HepG2 (cell line): ENCODE measurements around the gene UBR3. TPM values are rescaled to one million over a fixed set of nuclear protein-coding genes. Genes with fewer than 3 reads are reported as not detected.

ENCODE experiments used
- ARNTL ChIP-seq: sonication (generic); formaldehyde crosslinking; IDR thresholded peaks from 2 replicates; pipeline ENCODE4 v1.4.0; 2020; ENCODE audit warnings: mild to moderate bottlenecking, missing genetic modification reagents
- BHLHE40 ChIP-seq: IDR thresholded peaks from 2 replicates; pipeline ENCODE4 v1.6.1; 2011; ENCODE audit warnings: low read length, improper control_type of control experiment
- BORCS8-MEF2B ChIP-seq: sonication (generic); formaldehyde crosslinking; IDR thresholded peaks from 2 replicates; pipeline ENCODE4 v1.8.0; 2022; ENCODE audit warnings: mild to moderate bottlenecking, missing genetic modification reagents
- EED ChIP-seq: sonication (generic); formaldehyde crosslinking; IDR thresholded peaks from 2 replicates; pipeline ENCODE4 v1.5.0; 2020; ENCODE audit warnings: mild to moderate bottlenecking, missing genetic modification reagents
- EP300 ChIP-seq, 3 experiments: sonication (generic) in 1 of 3; formaldehyde crosslinking in 1 of 3; IDR thresholded peaks; 2 replicates each; pipeline versions ENCODE4 v1.5.1 to v1.6.1; 2011 to 2020; ENCODE audit warnings: low read depth in 2 of 3, low read length in 2 of 3, borderline replicate concordance in 1 of 3, improper control_type of control experiment in 1 of 3, mild to moderate bottlenecking in 1 of 3, missing genetic modification reagents in 1 of 3, moderate library complexity in 1 of 3
- FOXA1 ChIP-seq, 2 experiments: fragments of 450-650 bp in 1 of 2; sonication (generic) in 1 of 2; formaldehyde crosslinking in 1 of 2; IDR thresholded peaks; 2 replicates each; pipeline versions ENCODE4 v1.4.0 to v1.6.1; 2016 to 2020; ENCODE audit warnings: missing genetic modification reagents in 1 of 2
- HMG20A ChIP-seq: IDR thresholded peaks from 2 replicates; pipeline ENCODE4 v1.6.1; 2016; ENCODE audit warnings: borderline replicate concordance
- HNRNPLL ChIP-seq: fragments of 200-400 bp; formaldehyde crosslinking; IDR thresholded peaks from 2 replicates; pipeline ENCODE4 v1.6.1; 2017; ENCODE audit warnings: mild to moderate bottlenecking, low read depth, low read length; ENCODE audit not compliant: poor library complexity, severe bottlenecking
- MAFF ChIP-seq: IDR thresholded peaks from 2 replicates; pipeline ENCODE4 v1.6.1; 2011; ENCODE audit warnings: low read depth, low read length, improper control_type of control experiment
- MTA1 ChIP-seq: sonication (generic); formaldehyde crosslinking; IDR thresholded peaks from 2 replicates; pipeline ENCODE4 v1.4.0; 2020; ENCODE audit warnings: missing genetic modification reagents, mild to moderate bottlenecking, borderline replicate concordance
- NFYB ChIP-seq: sonication (generic); formaldehyde crosslinking; IDR thresholded peaks from 2 replicates; pipeline ENCODE4 v1.4.0; 2020; ENCODE audit warnings: missing genetic modification reagents
- POLR2G ChIP-seq: fragments of 200-400 bp; formaldehyde crosslinking; IDR thresholded peaks from 2 replicates; pipeline ENCODE4 v1.6.1; 2018; ENCODE audit warnings: mild to moderate bottlenecking, low read depth, low read length, moderate library complexity
- RBM22 ChIP-seq: fragments of 200-400 bp; formaldehyde crosslinking; optimal IDR thresholded peaks from 2 replicates; pipeline ENCODE3; 2017; ENCODE audit warnings: mild to moderate bottlenecking, low read length, moderate library complexity
- STAG1 ChIP-seq: sonication (generic); formaldehyde crosslinking; IDR thresholded peaks from 2 replicates; pipeline ENCODE4 v1.4.0; 2020; ENCODE audit warnings: missing genetic modification reagents
- TMF1 ChIP-seq: sonication (generic); formaldehyde crosslinking; IDR thresholded peaks from 2 replicates; pipeline ENCODE4 v1.8.1; 2022; ENCODE audit warnings: low read depth, missing genetic modification reagents
- XRCC5 ChIP-seq: fragments of 200-400 bp; formaldehyde crosslinking; optimal IDR thresholded peaks from 2 replicates; pipeline ENCODE3; 2017; ENCODE audit warnings: mild to moderate bottlenecking, low read length
- ZC3H13 ChIP-seq: sonication (generic); formaldehyde crosslinking; IDR thresholded peaks from 2 replicates; pipeline ENCODE4 v1.8.1; 2023; ENCODE audit warnings: mild to moderate bottlenecking, missing genetic modification reagents, moderate library complexity
- ZFP82 ChIP-seq: sonication (generic); formaldehyde crosslinking; IDR thresholded peaks from 2 replicates; pipeline ENCODE4 v1.5.1; 2020; ENCODE audit warnings: mild to moderate bottlenecking, missing genetic modification reagents, borderline replicate concordance
- ZFP90 ChIP-seq: sonication (generic); formaldehyde crosslinking; IDR thresholded peaks from 2 replicates; pipeline ENCODE4 v1.8.0; 2022; ENCODE audit warnings: missing genetic modification reagents, mild to moderate bottlenecking, inconsistent platforms, borderline replicate concordance
- ZNF296 ChIP-seq: sonication (generic); formaldehyde crosslinking; conservative IDR thresholded peaks from 2 replicates; pipeline ENCODE4 v1.5.0; 2020; ENCODE audit warnings: mild to moderate bottlenecking, missing genetic modification reagents
- ZNF781 ChIP-seq: sonication (generic); formaldehyde crosslinking; IDR thresholded peaks from 2 replicates; pipeline ENCODE4 v1.5.1; 2020; ENCODE audit warnings: borderline replicate concordance, mild to moderate bottlenecking, missing genetic modification reagents; ENCODE audit errors: not compliant biosample characterization
- polyA plus RNA-seq, 8 experiments: library from polyadenylated mRNA; depleted of rRNA in 3 of 8; stranded (reverse) in 7 of 8; unstranded in 1 of 8; fragments of >200 nt; fragmentation: Illumina TruSeq in 4 of 8; extraction: Trizol in 4 of 8; gene quantifications; 2 replicates each; pipeline versions ENCODE4 v1.2.1 to v1.2.3, GENCODE V29; 2011 to 2016; ENCODE audit warnings: low read depth in 4 of 8, missing spikeins in 1 of 8, mixed read lengths in 1 of 8; ENCODE audit not compliant: insufficient read depth in 1 of 8
- total RNA-seq, 5 experiments: library from RNA; depleted of rRNA; stranded (reverse); fragments of >200 nt; fragmentation: Illumina TruSeq; extraction: Trizol; gene quantifications; 2 replicates each; pipeline ENCODE4 v1.2.3, GENCODE V29; 2016; ENCODE audit warnings: low read depth in 1 of 5
- TF ChIP-seq, protein P1 (sequence below): sonication (generic); formaldehyde crosslinking; IDR thresholded peaks from 2 replicates; pipeline ENCODE4 v1.4.0; 2020; ENCODE audit warnings: missing genetic modification reagents
- TF ChIP-seq, protein P2 (sequence below): IDR thresholded peaks from 2 replicates; pipeline ENCODE4 v1.6.1; 2016; ENCODE audit warnings: control low read depth
- TF ChIP-seq, protein P3 (sequence below): sonication (generic); formaldehyde crosslinking; conservative IDR thresholded peaks from 2 replicates; pipeline ENCODE4 v1.4.0; 2020; ENCODE audit warnings: missing genetic modification reagents

Gene UBR3
- total and polyA plus RNA-seq, 2 of the 13 experiments (the other 11 are each of a cell fraction or from before 2014, with no cell fraction given) = 15.1 to 28.0 TPM

DNA sequence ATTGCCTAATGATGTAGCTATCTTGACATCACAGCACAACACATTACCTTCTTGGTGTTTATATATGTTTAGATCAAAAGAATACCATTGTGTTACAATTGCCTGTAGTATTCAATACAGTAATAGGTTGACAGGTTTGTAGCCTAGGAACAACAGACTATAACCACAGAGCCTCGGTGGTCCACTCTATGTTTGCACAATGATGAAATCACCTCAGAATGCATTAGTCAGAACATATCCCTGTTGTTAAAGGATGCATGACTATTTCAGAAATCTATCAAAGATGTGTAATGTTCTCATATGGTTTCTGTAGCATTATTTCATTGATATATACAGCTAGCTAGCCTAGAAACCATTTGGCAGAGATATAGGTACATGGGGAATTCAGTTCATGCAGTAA is 11.4 kb upstream of the UBR3 start (continued):
- TF ChIP-seq, protein P1, sequence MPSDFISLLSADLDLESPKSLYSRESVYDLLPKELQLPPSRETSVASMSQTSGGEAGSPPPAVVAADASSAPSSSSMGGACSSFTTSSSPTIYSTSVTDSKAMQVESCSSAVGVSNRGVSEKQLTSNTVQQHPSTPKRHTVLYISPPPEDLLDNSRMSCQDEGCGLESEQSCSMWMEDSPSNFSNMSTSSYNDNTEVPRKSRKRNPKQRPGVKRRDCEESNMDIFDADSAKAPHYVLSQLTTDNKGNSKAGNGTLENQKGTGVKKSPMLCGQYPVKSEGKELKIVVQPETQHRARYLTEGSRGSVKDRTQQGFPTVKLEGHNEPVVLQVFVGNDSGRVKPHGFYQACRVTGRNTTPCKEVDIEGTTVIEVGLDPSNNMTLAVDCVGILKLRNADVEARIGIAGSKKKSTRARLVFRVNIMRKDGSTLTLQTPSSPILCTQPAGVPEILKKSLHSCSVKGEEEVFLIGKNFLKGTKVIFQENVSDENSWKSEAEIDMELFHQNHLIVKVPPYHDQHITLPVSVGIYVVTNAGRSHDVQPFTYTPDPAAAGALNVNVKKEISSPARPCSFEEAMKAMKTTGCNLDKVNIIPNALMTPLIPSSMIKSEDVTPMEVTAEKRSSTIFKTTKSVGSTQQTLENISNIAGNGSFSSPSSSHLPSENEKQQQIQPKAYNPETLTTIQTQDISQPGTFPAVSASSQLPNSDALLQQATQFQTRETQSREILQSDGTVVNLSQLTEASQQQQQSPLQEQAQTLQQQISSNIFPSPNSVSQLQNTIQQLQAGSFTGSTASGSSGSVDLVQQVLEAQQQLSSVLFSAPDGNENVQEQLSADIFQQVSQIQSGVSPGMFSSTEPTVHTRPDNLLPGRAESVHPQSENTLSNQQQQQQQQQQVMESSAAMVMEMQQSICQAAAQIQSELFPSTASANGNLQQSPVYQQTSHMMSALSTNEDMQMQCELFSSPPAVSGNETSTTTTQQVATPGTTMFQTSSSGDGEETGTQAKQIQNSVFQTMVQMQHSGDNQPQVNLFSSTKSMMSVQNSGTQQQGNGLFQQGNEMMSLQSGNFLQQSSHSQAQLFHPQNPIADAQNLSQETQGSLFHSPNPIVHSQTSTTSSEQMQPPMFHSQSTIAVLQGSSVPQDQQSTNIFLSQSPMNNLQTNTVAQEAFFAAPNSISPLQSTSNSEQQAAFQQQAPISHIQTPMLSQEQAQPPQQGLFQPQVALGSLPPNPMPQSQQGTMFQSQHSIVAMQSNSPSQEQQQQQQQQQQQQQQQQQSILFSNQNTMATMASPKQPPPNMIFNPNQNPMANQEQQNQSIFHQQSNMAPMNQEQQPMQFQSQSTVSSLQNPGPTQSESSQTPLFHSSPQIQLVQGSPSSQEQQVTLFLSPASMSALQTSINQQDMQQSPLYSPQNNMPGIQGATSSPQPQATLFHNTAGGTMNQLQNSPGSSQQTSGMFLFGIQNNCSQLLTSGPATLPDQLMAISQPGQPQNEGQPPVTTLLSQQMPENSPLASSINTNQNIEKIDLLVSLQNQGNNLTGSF (CRISPR knock-in tag) = no peak
- TF ChIP-seq MAFF = no peak
- 0 out of 2 replicates have a peak, but pooled peaks have one; percentile 18 for TF ChIP-seq HMG20A (CRISPR knock-in tag)
- no peak for TF ChIP-seq ZC3H13 (CRISPR knock-in tag)
- TF ChIP-seq XRCC5 = no peak
- TF ChIP-seq, protein P2, sequence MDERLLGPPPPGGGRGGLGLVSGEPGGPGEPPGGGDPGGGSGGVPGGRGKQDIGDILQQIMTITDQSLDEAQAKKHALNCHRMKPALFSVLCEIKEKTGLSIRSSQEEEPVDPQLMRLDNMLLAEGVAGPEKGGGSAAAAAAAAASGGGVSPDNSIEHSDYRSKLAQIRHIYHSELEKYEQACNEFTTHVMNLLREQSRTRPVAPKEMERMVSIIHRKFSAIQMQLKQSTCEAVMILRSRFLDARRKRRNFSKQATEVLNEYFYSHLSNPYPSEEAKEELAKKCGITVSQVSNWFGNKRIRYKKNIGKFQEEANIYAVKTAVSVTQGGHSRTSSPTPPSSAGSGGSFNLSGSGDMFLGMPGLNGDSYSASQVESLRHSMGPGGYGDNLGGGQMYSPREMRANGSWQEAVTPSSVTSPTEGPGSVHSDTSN (CRISPR knock-in tag) = no peak
- no peak for TF ChIP-seq ZFP90
- peak in 1 of 2 experiments; percentile 13; a peak in 1 of 4 replicates for TF ChIP-seq EP300 (IDR thresholded peaks at IDR 0.05; ENCODE audit: low read depth in 2 of 2, low read length in 2 of 2)
- no peak for TF ChIP-seq EP300 (CRISPR knock-in tag; IDR thresholded peaks at IDR 0.05; ENCODE audit: borderline replicate concordance)
- TF ChIP-seq EED (CRISPR knock-in tag) = no peak
- no peak for TF ChIP-seq FOXA1 (IDR thresholded peaks at IDR 0.05)
- peak; percentile 45 for TF ChIP-seq FOXA1 (CRISPR knock-in tag; IDR thresholded peaks at IDR 0.05)
- TF ChIP-seq ARNTL (CRISPR knock-in tag) = no peak
- no peak for TF ChIP-seq BORCS8-MEF2B (CRISPR knock-in tag)
- TF ChIP-seq ZNF296 (CRISPR knock-in tag) = no peak
- TF ChIP-seq, protein P3, sequence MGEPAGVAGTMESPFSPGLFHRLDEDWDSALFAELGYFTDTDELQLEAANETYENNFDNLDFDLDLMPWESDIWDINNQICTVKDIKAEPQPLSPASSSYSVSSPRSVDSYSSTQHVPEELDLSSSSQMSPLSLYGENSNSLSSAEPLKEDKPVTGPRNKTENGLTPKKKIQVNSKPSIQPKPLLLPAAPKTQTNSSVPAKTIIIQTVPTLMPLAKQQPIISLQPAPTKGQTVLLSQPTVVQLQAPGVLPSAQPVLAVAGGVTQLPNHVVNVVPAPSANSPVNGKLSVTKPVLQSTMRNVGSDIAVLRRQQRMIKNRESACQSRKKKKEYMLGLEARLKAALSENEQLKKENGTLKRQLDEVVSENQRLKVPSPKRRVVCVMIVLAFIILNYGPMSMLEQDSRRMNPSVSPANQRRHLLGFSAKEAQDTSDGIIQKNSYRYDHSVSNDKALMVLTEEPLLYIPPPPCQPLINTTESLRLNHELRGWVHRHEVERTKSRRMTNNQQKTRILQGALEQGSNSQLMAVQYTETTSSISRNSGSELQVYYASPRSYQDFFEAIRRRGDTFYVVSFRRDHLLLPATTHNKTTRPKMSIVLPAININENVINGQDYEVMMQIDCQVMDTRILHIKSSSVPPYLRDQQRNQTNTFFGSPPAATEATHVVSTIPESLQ = no peak
- TF ChIP-seq BHLHE40 = no peak
- TF ChIP-seq HNRNPLL = no peak
- no peak for TF ChIP-seq NFYB (CRISPR knock-in tag)
- TF ChIP-seq STAG1 = no peak
- TF ChIP-seq TMF1 (CRISPR knock-in tag) = no peak
- no peak for TF ChIP-seq MTA1 (CRISPR knock-in tag)
- TF ChIP-seq ZNF781 (CRISPR knock-in tag) = no peak
- no peak for TF ChIP-seq POLR2G
- TF ChIP-seq RBM22 = no peak
- TF ChIP-seq ZFP82 (CRISPR knock-in tag) = no peak
